ENCODE data around the gene HLA-DQA1.
A peak's percentile ranks its signal among the peaks of the same experiment; 100 is the strongest.

HLA-DQA1 gene

GRCh38 chr6:32624565-32624964 is 12.6 kb upstream of the HLA-DQA1 start:
- no peaks in the 10 kb centered on the region for H3K27me3 ChIP-seq (ENCODE audit: low read length)
- H3K27ac ChIP-seq (ENCODE audit: low read depth, low read length): peak overlapping the region; percentile 96
- no peaks in the 10 kb centered on the region for H4K20me1 ChIP-seq (ENCODE audit: low read depth, low read length)
- H3K4me3 ChIP-seq (ENCODE audit: insufficient read depth, low read length, poor library complexity, severe bottlenecking): peak overlapping the region; percentile 6
- peak overlapping the region; percentile 42; the same call in 1 of the 2 replicates for H3K9ac ChIP-seq (ENCODE audit: low read length)
- TF ChIP-seq CTCF (IDR thresholded peaks at IDR 0.05; ENCODE audit: insufficient read depth, low read length, poor library complexity, severe bottlenecking): no peak
- no peak for TF ChIP-seq EZH2phosphoT487 (conservative IDR thresholded peaks at IDR 0.05; ENCODE audit: low read length)
- peak overlapping the region; percentile 83 for H3K4me2 ChIP-seq (ENCODE audit: low read depth, low read length, poor library complexity, severe bottlenecking)
- no peaks in the 10 kb centered on the region for H3K79me2 ChIP-seq (ENCODE audit: insufficient read depth, low read length)
- H3K9me2 ChIP-seq (replicated peaks; ENCODE audit: insufficient read depth, low read length): no peaks in the 10 kb centered on the region
- no peak overlapping the region for H2AFZ ChIP-seq (ENCODE audit: low read depth, low read length, severe bottlenecking)
- H3K36me3 ChIP-seq (ENCODE audit: low read length): no peaks in the 10 kb centered on the region
- H3K9me3 ChIP-seq (ENCODE audit: insufficient read depth, low read length): no peaks in the 10 kb centered on the region
- H3F3A ChIP-seq (ENCODE audit: insufficient read depth): peaks cover 37% of the 10 kb centered on the region

- H3K4me2 ChIP-seq (ENCODE audit: low read depth, low read length, poor library complexity, severe bottlenecking): peak overlapping the region; percentile 83
- no peaks in the 10 kb centered on the region for H3K27me3 ChIP-seq (ENCODE audit: low read length)
Measured at GRCh38 chr6:32625137-32625536, 12.1 kb upstream of the HLA-DQA1 start.

GRCh38 chr6:32627249-32627648 is 10.0 kb upstream of the HLA-DQA1 start:
- Histone ChIP-seq H3K9ac (ENCODE audit: low read length) (peak overlapping the region; percentile 19; the same call in 1 of the 2 replicates), H3K4me2 (ENCODE audit: low read depth, low read length, poor library complexity, severe bottlenecking) (peak overlapping the region; percentile 50), H3K27ac (ENCODE audit: low read depth, low read length) (peak overlapping the region; percentile 59), H2AFZ (ENCODE audit: low read depth, low read length, severe bottlenecking) (no peak overlapping the region), H3K9me3 (ENCODE audit: insufficient read depth, low read length) (no peaks in the 10 kb centered on the region), H3K9me2 (replicated peaks; ENCODE audit: insufficient read depth, low read length) (no peaks in the 10 kb centered on the region), H3K36me3 (ENCODE audit: low read length) (no peaks in the 10 kb centered on the region), H3K4me3 (ENCODE audit: insufficient read depth, low read length, poor library complexity, severe bottlenecking) (no peak overlapping the region), H3K27me3 (ENCODE audit: low read length) (no peaks in the 10 kb centered on the region), H3F3A (ENCODE audit: insufficient read depth) (peaks cover 33% of the 10 kb centered on the region), H4K20me1 (ENCODE audit: low read depth, low read length) (no peaks in the 10 kb centered on the region), H3K79me2 (ENCODE audit: insufficient read depth, low read length) (no peaks in the 10 kb centered on the region)
- TF ChIP-seq EZH2phosphoT487 (conservative IDR thresholded peaks at IDR 0.05; ENCODE audit: low read length): no peak
- no peak for TF ChIP-seq CTCF (IDR thresholded peaks at IDR 0.05; ENCODE audit: insufficient read depth, low read length, poor library complexity, severe bottlenecking)

More at GRCh38 chr6:32625137-32625536, 12.1 kb upstream of the HLA-DQA1 start:
- H3K4me3 ChIP-seq (ENCODE audit: insufficient read depth, low read length, poor library complexity, severe bottlenecking): peak overlapping the region; percentile 13
- H3K9ac ChIP-seq (ENCODE audit: low read length): peak overlapping the region; percentile 42
- TF ChIP-seq CTCF (IDR thresholded peaks at IDR 0.05; ENCODE audit: insufficient read depth, low read length, poor library complexity, severe bottlenecking) (no peak), EZH2phosphoT487 (conservative IDR thresholded peaks at IDR 0.05; ENCODE audit: low read length) (no peak)
- no peaks in the 10 kb centered on the region for H3K9me2 ChIP-seq (replicated peaks; ENCODE audit: insufficient read depth, low read length)
- peaks cover 37% of the 10 kb centered on the region for H3F3A ChIP-seq (ENCODE audit: insufficient read depth)
- H3K79me2 ChIP-seq (ENCODE audit: insufficient read depth, low read length): no peaks in the 10 kb centered on the region
- no peaks in the 10 kb centered on the region for H4K20me1 ChIP-seq (ENCODE audit: low read depth, low read length)
- H3K27ac ChIP-seq (ENCODE audit: low read depth, low read length): peak overlapping the region; percentile 96
- no peaks in the 10 kb centered on the region for H3K36me3 ChIP-seq (ENCODE audit: low read length)
- peak overlapping the region; percentile 6 for H2AFZ ChIP-seq (ENCODE audit: low read depth, low read length, severe bottlenecking)
- H3K9me3 ChIP-seq (ENCODE audit: insufficient read depth, low read length): no peaks in the 10 kb centered on the region
